Neural crest cell (in vitro differentiated cells): ENCODE data around the gene WWTR1. TPM values are rescaled to one million over a fixed set of nuclear protein-coding genes. Genes with fewer than 3 reads are reported as not detected.

Source experiments
- DNase-seq: peaks from one replicate; pipeline ENCODE4 v3.0.0; 2021; ENCODE audit warnings: low read depth, mixed read lengths, low spot score
- H3K27ac Mint-ChIP-seq: one replicate; pipeline ENCODE4 v1.8.0; 2021; ENCODE audit warnings: mild to moderate bottlenecking, mixed read lengths; ENCODE audit not compliant: unreplicated experiment
- H3K27me3 Mint-ChIP-seq: 2 replicates; pipeline ENCODE4 v1.8.0; 2021; ENCODE audit warnings: low read depth, mild to moderate bottlenecking, mixed read lengths
- H3K36me3 Mint-ChIP-seq: 2 replicates; pipeline ENCODE4 v1.8.0; 2021; ENCODE audit warnings: low read depth, mild to moderate bottlenecking, mixed read lengths
- H3K4me1 Mint-ChIP-seq: 2 replicates; pipeline ENCODE4 v1.8.0; 2021; ENCODE audit warnings: mixed read lengths
- H3K4me3 Mint-ChIP-seq: one replicate; pipeline ENCODE4 v1.8.0; 2021; ENCODE audit warnings: mild to moderate bottlenecking, mixed read lengths
- H3K9me3 Mint-ChIP-seq: 2 replicates; pipeline ENCODE4 v1.8.0; 2021; ENCODE audit warnings: mixed read lengths
- CTCF ChIP-seq: fragments of 200-600 bp; sonication (generic); conservative IDR thresholded peaks from 2 replicates; pipeline ENCODE4 v1.5.0; 2021; ENCODE audit warnings: antibody characterized with exemption, mild to moderate bottlenecking
- total RNA-seq: library from RNA; stranded (reverse); gene quantifications from 2 replicates; pipeline ENCODE4 v1.2.1, GENCODE V29; 2021

Gene WWTR1
- total RNA-seq, 1 donor from 2014 or later: 35.6 TPM

DNA sequence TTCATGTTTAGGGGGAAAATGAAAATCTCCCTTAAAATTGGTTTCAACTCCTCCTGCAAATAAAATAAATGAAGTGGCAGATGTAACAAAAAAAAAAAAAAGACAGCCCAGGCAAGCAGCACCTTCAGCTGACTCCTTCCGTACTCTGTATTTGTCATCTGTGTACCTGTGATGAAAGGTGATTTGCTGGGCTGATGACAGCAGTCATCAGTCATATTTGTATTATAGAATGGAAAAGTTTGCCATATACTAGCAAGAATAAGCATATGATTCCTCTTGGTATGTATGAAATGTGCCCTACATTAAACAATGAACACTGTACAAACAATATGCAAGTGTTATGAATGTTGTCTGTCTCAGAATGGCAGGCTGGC, 44.1 kb upstream of the WWTR1 start:
- DNase-seq: no peak
- TF ChIP-seq CTCF: no peak
- Mint-ChIP-seq H3K4me1 (peaks cover 2% of the 10 kb centered on the region), H3K27me3 (no peaks in the 10 kb centered on the region), H3K4me3 (no peak overlapping the region), H3K27ac (no peak overlapping the region), H3K36me3 (peaks cover 15% of the 10 kb centered on the region), H3K9me3 (peaks cover 14% of the 10 kb centered on the region)

DNA sequence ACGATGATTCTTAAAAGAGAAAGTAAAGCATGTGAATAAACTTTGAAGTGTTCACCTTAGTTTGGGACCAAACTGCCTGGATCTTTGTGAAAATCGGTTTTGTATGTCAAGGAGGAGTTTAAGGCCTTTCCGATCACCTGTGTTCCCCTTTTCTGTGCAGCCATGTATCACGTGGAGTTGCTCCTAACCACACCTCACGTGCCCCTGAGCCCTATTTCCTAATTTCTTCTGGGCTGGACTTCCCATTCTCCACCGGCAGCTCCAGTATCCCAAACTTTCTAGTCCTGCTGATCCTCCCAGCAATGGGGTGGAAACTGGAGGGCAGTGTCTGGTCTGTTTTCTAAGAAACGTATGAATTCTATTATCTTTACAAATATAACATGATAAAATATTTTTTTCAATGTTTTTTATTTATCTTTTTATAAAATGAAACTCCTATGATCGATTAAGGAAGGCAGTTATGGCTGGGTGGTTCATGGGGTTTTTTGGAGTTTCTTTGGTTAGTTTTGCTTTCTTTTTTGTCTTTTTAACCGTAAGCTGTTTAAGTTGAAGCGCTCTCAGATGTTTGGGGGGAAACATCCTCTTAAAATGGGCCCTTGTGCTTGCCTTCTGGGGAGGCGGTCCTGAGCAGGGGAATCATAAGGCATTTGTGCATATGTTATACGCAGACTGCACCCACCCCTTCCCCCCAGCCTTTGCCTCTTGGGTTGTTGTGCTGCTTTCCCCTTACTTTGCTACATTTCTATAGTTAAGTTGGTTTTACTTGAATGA, 43.6 kb upstream of the WWTR1 start:
- no peak for TF ChIP-seq CTCF
- DNase-seq: no peak
- H3K4me1 Mint-ChIP-seq: no peaks in the 10 kb centered on the region
- H3K27me3 Mint-ChIP-seq: no peaks in the 10 kb centered on the region
- H3K27ac Mint-ChIP-seq: no peak overlapping the region
- H3K4me3 Mint-ChIP-seq: no peak overlapping the region
- H3K36me3 Mint-ChIP-seq: peaks cover 18% of the 10 kb centered on the region
- H3K9me3 Mint-ChIP-seq: peaks cover 20% of the 10 kb centered on the region

- Mint-ChIP-seq H3K4me3 (no peak overlapping the region), H3K4me1 (no peaks in the 10 kb centered on the region), H3K36me3 (peaks cover 2% of the 10 kb centered on the region), H3K9me3 (peaks cover 10% of the 10 kb centered on the region), H3K27me3 (no peaks in the 10 kb centered on the region), H3K27ac (no peak overlapping the region)
- DNase-seq: no peak
- TF ChIP-seq CTCF: no peak
These were observed 30.4 kb upstream of the WWTR1 start for GRCh38 chr3:149688122-149688757.

GRCh38 chr3:149686996-149687395, 29.2 kb upstream of the WWTR1 start:
- Mint-ChIP-seq H3K27me3 (no peaks in the 10 kb centered on the region), H3K36me3 (peaks cover 2% of the 10 kb centered on the region), H3K9me3 (peaks cover 6% of the 10 kb centered on the region), H3K4me1 (no peaks in the 10 kb centered on the region), H3K27ac (no peak overlapping the region), H3K4me3 (no peak overlapping the region)
- DNase-seq: no peak
- TF ChIP-seq CTCF: no peak

GRCh38 chr3:149678351-149678950, 20.6 kb upstream of the WWTR1 start:
- TF ChIP-seq CTCF: no peak
- H3K27me3 Mint-ChIP-seq: no peaks in the 10 kb centered on the region
- no peak overlapping the region for H3K27ac Mint-ChIP-seq
- no peak overlapping the region for H3K4me3 Mint-ChIP-seq
- H3K9me3 Mint-ChIP-seq: peaks cover 7% of the 10 kb centered on the region
- peaks cover 5% of the 10 kb centered on the region for H3K4me1 Mint-ChIP-seq
- no peak for DNase-seq
- H3K36me3 Mint-ChIP-seq: no peaks in the 10 kb centered on the region
